Ishikawa (cell line): ENCODE data around the gene TMEM94.

Experiments
- CEBPB ChIP-seq: IDR thresholded peaks from 2 replicates; pipeline ENCODE4 v1.6.1; 2012
- CREB1 ChIP-seq: IDR thresholded peaks from 2 replicates; pipeline ENCODE4 v1.6.1; 2012; ENCODE audit warnings: low read depth
- EP300 ChIP-seq: IDR thresholded peaks from 2 replicates; pipeline ENCODE4 v1.6.1; 2012; ENCODE audit warnings: borderline replicate concordance
- TAF1 ChIP-seq: IDR thresholded peaks from 2 replicates; pipeline ENCODE4 v1.6.1; 2012; ENCODE audit warnings: low read depth, mild to moderate bottlenecking
- TCF12 ChIP-seq: IDR thresholded peaks from 2 replicates; pipeline ENCODE4 v1.6.1; 2012; ENCODE audit warnings: low read depth
- TEAD4 ChIP-seq: IDR thresholded peaks from 2 replicates; pipeline ENCODE4 v1.6.1; 2012
- USF1 ChIP-seq: IDR thresholded peaks from 2 replicates; pipeline ENCODE4 v1.6.1; 2012
- YY1 ChIP-seq: IDR thresholded peaks from 2 replicates; pipeline ENCODE4 v1.6.1; 2012; ENCODE audit warnings: low read depth
- TF ChIP-seq, protein P1 (sequence below): IDR thresholded peaks from 2 replicates; pipeline ENCODE4 v1.6.1; 2012

DNA sequence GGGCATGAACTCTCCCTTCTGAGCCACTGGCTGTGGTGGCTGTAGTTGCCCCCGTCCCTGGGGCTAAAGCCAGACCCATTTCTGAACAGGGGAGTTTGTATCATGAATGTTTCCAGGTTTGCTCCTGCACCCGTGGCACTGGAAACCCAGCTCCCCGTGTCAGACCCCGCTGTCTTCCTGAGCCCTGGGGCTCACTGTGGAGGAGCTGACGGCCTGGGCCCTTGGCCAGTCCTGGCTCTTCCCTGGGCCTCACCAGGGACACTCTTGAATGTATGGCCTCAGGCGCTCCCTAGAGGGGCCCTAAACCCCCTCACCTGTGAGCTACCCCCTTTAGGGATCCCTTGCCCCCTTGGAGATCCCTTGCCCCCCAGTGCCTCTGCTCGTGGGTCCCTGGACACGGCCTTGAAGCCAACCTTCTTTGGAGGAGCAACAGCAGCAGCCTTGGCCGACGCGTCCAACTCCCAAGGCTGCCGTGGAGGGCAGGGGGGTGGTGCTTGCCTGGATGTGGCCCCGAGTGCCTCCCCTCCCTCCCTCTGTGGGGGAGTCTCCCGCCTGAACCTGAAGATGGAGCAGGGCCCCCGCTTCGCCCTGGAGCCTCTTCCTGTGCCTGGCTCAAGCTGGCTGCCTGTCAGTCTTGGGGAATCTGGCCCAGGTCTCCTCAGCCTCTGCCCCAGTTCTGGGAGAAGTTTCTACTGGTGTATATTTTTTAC, 43.0 kb downstream of the TMEM94 start:
- TF ChIP-seq, protein P1, sequence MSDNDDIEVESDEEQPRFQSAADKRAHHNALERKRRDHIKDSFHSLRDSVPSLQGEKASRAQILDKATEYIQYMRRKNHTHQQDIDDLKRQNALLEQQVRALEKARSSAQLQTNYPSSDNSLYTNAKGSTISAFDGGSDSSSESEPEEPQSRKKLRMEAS = no peak
- no peak for TF ChIP-seq TCF12
- TF ChIP-seq EP300 = no peak
- TF ChIP-seq TEAD4 = no peak
- TF ChIP-seq CREB1 = no peak
- TF ChIP-seq YY1 = no peak
- TF ChIP-seq CEBPB = no peak
- no peak for TF ChIP-seq TAF1
- TF ChIP-seq USF1 = no peak
